K562 (cell line): ENCODE data around the gene NAV2. TPM values are rescaled to one million over a fixed set of nuclear protein-coding genes. Genes with fewer than 3 reads are reported as not detected.

Experiments used
- ATAC-seq: fragments of 200-7000 bp; cut with Tn5 transposase; 3 replicates; pipeline ENCODE4 v1.9.1; 2020; ENCODE audit warnings: moderate library complexity
- BruUV-seq: library from RNA; stranded (reverse); fragments of 400-500 nt; replicated peaks from 2 replicates; lab custom pipeline; 2021; lab: Mats Ljungman, UMichigan
- CTCF ChIA-PET: fragments of 300-600 bp; formaldehyde crosslinking; extraction: SDS; loops from one replicate; lab custom pipeline; 2021; ENCODE audit warnings: low intra/inter-chr PET ratio; lab: Yijun Ruan, JAX
- POLR2A ChIA-PET: fragments of 300-600, 350-650 bp; sonication (Branson Sonifier 250); formaldehyde crosslinking; extraction: SDS; loops from one replicate; lab custom pipeline; 2021; ENCODE audit warnings: antibody characterized with exemption, inconsistent platforms; lab: Yijun Ruan, JAX
- DNase-seq, 4 experiments: peaks; one replicate each; pipeline versions ENCODE4 v3.0.0 to v3.0.0-alpha.2; 2011 to 2018; ENCODE audit warnings: low spot score in 3 of 4, mixed read lengths in 3 of 4; ENCODE audit errors: extremely low read depth in 1 of 4
- FAIRE-seq: peaks from 2 replicates; lab custom pipeline; 2011; peaks lifted over from hg19 to GRCh38; lab: Jason Lieb, UNC
- H2AFZ ChIP-seq: 2 replicates; pipeline ENCODE4 v1.6.0; 2011; ENCODE audit warnings: low read depth, low read length, control low read depth, inconsistent platforms
- H3K27ac ChIP-seq: fragments of 200-600 bp; 3 replicates; pipeline ENCODE4 v1.8.0; 2011; ENCODE audit warnings: low read depth, mild to moderate bottlenecking, control low read depth, inconsistent platforms, low read length, moderate library complexity, mixed read lengths; ENCODE audit errors: extremely low read depth
- H3K27me3 ChIP-seq, 2 experiments: fragments of 300-600 bp in 1 of 2; 2 replicates in 1 of 2; 3 replicates in 1 of 2; pipeline versions ENCODE4 v1.6.0 to v1.8.0; 2011; ENCODE audit warnings: inconsistent platforms in 2 of 2, low read length in 2 of 2, mild to moderate bottlenecking in 1 of 2, mixed read lengths in 1 of 2, moderate library complexity in 1 of 2; ENCODE audit not compliant: control insufficient read depth in 2 of 2, insufficient read depth in 2 of 2
- H3K36me3 ChIP-seq: fragments of 300-600 bp; 3 replicates; pipeline ENCODE4 v1.8.0; 2011; ENCODE audit warnings: mild to moderate bottlenecking, low read length, inconsistent platforms; ENCODE audit not compliant: control insufficient read depth, insufficient read depth
- H3K4me1 ChIP-seq, 2 experiments: fragments of 200-600 bp in 1 of 2; replicated peaks in 1 of 2; 2 replicates in 1 of 2; 3 replicates in 1 of 2; pipeline versions ENCODE4 v1.5.1 to v1.8.0; 2011; ENCODE audit warnings: inconsistent platforms in 2 of 2, low read length in 2 of 2, mild to moderate bottlenecking in 1 of 2, mixed read lengths in 1 of 2, moderate library complexity in 1 of 2; ENCODE audit not compliant: control insufficient read depth in 2 of 2, insufficient read depth in 2 of 2
- H3K4me2 ChIP-seq: 2 replicates; pipeline ENCODE4 v1.6.1; 2011; ENCODE audit warnings: low read length, control low read depth, inconsistent platforms, mixed read lengths; ENCODE audit not compliant: insufficient read depth
- H3K4me3 ChIP-seq: fragments of 200-600 bp; sonication (generic), shearing (Covaris generic); 2 replicates; pipeline ENCODE4 v1.5.1; 2016; ENCODE audit warnings: control low read depth, inconsistent platforms
- H3K79me2 ChIP-seq: fragments of 200-600 bp; 3 replicates; pipeline ENCODE4 v1.8.0; 2011; ENCODE audit warnings: low read length, inconsistent platforms; ENCODE audit not compliant: control insufficient read depth, insufficient read depth
- H3K9ac ChIP-seq, 2 experiments: 2 replicates each; pipeline versions ENCODE4 v1.6.0 to v1.6.1; 2011; ENCODE audit warnings: low read depth in 2 of 2, low read length in 2 of 2, control low read depth in 1 of 2, inconsistent platforms in 1 of 2, mild to moderate bottlenecking in 1 of 2, mixed read lengths in 1 of 2; ENCODE audit not compliant: insufficient read depth in 1 of 2
- H3K9me1 ChIP-seq: one replicate; pipeline ENCODE4 v1.6.0; 2011; ENCODE audit warnings: inconsistent platforms, mild to moderate bottlenecking, low read length, moderate library complexity; ENCODE audit not compliant: control insufficient read depth, insufficient read depth
- H3K9me3 ChIP-seq: replicated peaks from 2 replicates; pipeline ENCODE4 v1.5.1; 2011; ENCODE audit warnings: low read depth, low read length, inconsistent platforms; ENCODE audit not compliant: control insufficient read depth, insufficient read depth
- H4K20me1 ChIP-seq: replicated peaks from 2 replicates; pipeline ENCODE4 v1.6.1; 2011; ENCODE audit warnings: low read length, inconsistent platforms, mixed read lengths; ENCODE audit not compliant: control insufficient read depth, insufficient read depth
- CBFB ChIP-seq: sonication (generic); formaldehyde crosslinking; IDR thresholded peaks from 2 replicates; pipeline ENCODE4 v1.4.0; 2020; ENCODE audit warnings: mild to moderate bottlenecking, missing genetic modification reagents
- CREB3 ChIP-seq: fragments of 450-650 bp; conservative IDR thresholded peaks from 2 replicates; pipeline ENCODE4 v1.6.1; 2016; ENCODE audit warnings: missing genetic modification characterization, low read depth, mild to moderate bottlenecking, missing compliant biosample characterization, moderate library complexity
- ESRRA ChIP-seq: fragments of 450-650 bp; IDR thresholded peaks from 2 replicates; pipeline ENCODE4 v1.6.1; 2014; ENCODE audit warnings: low read depth, mild to moderate bottlenecking, moderate library complexity, borderline replicate concordance
- FOXK2 ChIP-seq, 2 experiments: fragments of 450-650 bp; IDR thresholded peaks in 1 of 2; conservative IDR thresholded peaks in 1 of 2; 2 replicates each; pipeline ENCODE4 v1.6.1; 2016; ENCODE audit warnings: low read depth in 2 of 2, mild to moderate bottlenecking in 1 of 2
- FOXP1 ChIP-seq: sonication (generic); formaldehyde crosslinking; IDR thresholded peaks from 2 replicates; pipeline ENCODE4 v1.8.0; 2022; ENCODE audit warnings: mild to moderate bottlenecking, missing genetic modification reagents
- HNRNPL ChIP-seq: fragments of 200-400 bp; formaldehyde crosslinking; IDR thresholded peaks from 2 replicates; pipeline ENCODE4 v1.6.1; 2017; ENCODE audit warnings: low read depth, mild to moderate bottlenecking, low read length
- WGBS: fragments of 100-300 bp; shearing (Covaris generic); methylation state at CpG from one replicate; pipeline ENCODE4 v1.1.6; 2016; ENCODE audit warnings: low coverage, mixed read lengths; ENCODE audit not compliant: insufficient coverage; ENCODE audit errors: missing lambda C conversion rate; 5-methylcytosine and 5-hydroxymethylcytosine counted together
- in situ Hi-C: fragments of 300-500 bp; cut with MboI; formaldehyde crosslinking; loops from 4 replicates; pipeline ENCODE4 v1.15.0; 2018; ENCODE audit warnings: inconsistent platforms, mixed read lengths
- intact Hi-C: fragments of 100-400 bp; cut with micrococcal nuclease; formaldehyde crosslinking; loops from 2 replicates; pipeline ENCODE4 v1.14.2; 2022
- polyA plus RNA-seq, 8 experiments: library from polyadenylated mRNA; depleted of rRNA in 4 of 8; stranded (reverse) in 5 of 8; unstranded in 3 of 8; fragments of >200 nt; fragmentation: Nextera tagmentation in 2 of 8; fragmentation: Illumina TruSeq in 1 of 8; extraction: Ambion mirVana in 2 of 8; extraction: Trizol in 1 of 8; gene quantifications; 2 replicates each; pipeline versions ENCODE4 v1.2.1 to v1.2.3, GENCODE V29; 2011 to 2014; ENCODE audit warnings: inconsistent platforms in 1 of 8, missing spikeins in 1 of 8
- total RNA-seq, 7 experiments: library from RNA; depleted of rRNA in 6 of 7; stranded (reverse); fragments of >200 nt in 6 of 7; fragmentation: Illumina TruSeq in 2 of 7; extraction: Trizol in 2 of 7; gene quantifications; 2 replicates each; pipeline versions ENCODE4 v1.2.1 to v1.2.3, GENCODE V29; 2011 to 2021; ENCODE audit warnings: low replicate concordance in 1 of 7

Gene NAV2
- total and polyA plus RNA-seq, 9 of the 15 experiments (the other 6 are each of a cell fraction or from before 2014, with no cell fraction given) = 0.03 to 0.35 (median 0.05) TPM

GRCh38 chr11:19972091-19972490 is 259.5 kb downstream of the NAV2 start:
- in situ Hi-C loops = no loop called here
- Histone ChIP-seq H3K4me3 (no peak overlapping the region), H3K27ac (no peak overlapping the region), H3K4me2 (no peak overlapping the region; the same call in 1 of the 2 replicates), H4K20me1 (no peaks in the 10 kb centered on the region), H3K36me3 (no peaks in the 10 kb centered on the region), H3K27me3 (no peaks in the 10 kb centered on the region), H3K4me1 (peaks cover 23 to 64% of the 10 kb centered on the region in 2 experiments), H2AFZ (no peak overlapping the region), H3K9ac (no peak overlapping the region), H3K79me2 (no peaks in the 10 kb centered on the region), H3K9me1 (no peaks in the 10 kb centered on the region), H3K9me3 (no peaks in the 10 kb centered on the region)
- BruUV-seq = no TSS peak
- CTCF ChIA-PET = no interaction called here
- TF ChIP-seq CBFB (CRISPR knock-in tag) = no peak
- TF ChIP-seq FOXP1 (CRISPR knock-in tag) = no peak
- no peak for TF ChIP-seq HNRNPL
- 0 out of 4 replicates have a peak, but pooled peaks of 1 of the 2 experiments have one; percentile 20 for TF ChIP-seq FOXK2 (conservative IDR thresholded peaks at IDR 0.05 in 1 of 2, IDR thresholded peaks at IDR 0.05 in 1 of 2; ENCODE audit: low read depth in 2 of 2)
- TF ChIP-seq ESRRA = 0 out of 2 replicates have a peak, but pooled peaks have one; percentile 26
- TF ChIP-seq CREB3 (tag) = no peak
- FAIRE-seq (no peak), DNase-seq (no peak), ATAC-seq (no peak)
- POLR2A ChIA-PET = interaction anchor here (0.6 to 1.7 kb wide), 2 partner anchors 9 to 37 kb away, joined by 3 read pairs; no protein-coding TSS in a partner anchor
- WGBS = 3% methylated on average over 2 of the region's 2 CpGs
- intact Hi-C loops = no loop called here
